Activated CD4-positive, alpha-beta T cell treated with anti-CD3 and anti-CD28 coated beads, Interleukin-2, Interleukin-4, amounts not matched to agents 100 ng/mL and 50 ng/mL, durations not matched to agents 16 hours and 8 hours (primary cell): ENCODE measurements around the gene P2RY1.

Experiments used
- DNase-seq: peaks from one replicate; pipeline ENCODE4 v3.0.0-alpha.2; 2020; ENCODE audit warnings: low spot score

The P2RY1 gene

GRCh38 chr3:152834776-152835600 is at the start of gene P2RY1:
P2RY1 (plus strand) TSS chr3:152835131; CDS start chr3:152835783, 652 bp downstream.
- DNase-seq, result peak; percentile 66

GRCh38 chr3:152786977-152787681 is 47.8 kb upstream of the P2RY1 start:
- no peak for DNase-seq

- no peak for DNase-seq
Observed at GRCh38 chr3:152790651-152791387, 44.1 kb upstream of the P2RY1 start.

- DNase-seq, result no peak
Observed at GRCh38 chr3:152793969-152794368, 41.0 kb upstream of the P2RY1 start.

- no peak for DNase-seq
Observed at GRCh38 chr3:152797751-152798432, 37.0 kb upstream of the P2RY1 start.

- no peak for DNase-seq
Observed at GRCh38 chr3:152811974-152812760, 22.8 kb upstream of the P2RY1 start.

GRCh38 chr3:152817400-152817799 is 17.5 kb upstream of the P2RY1 start:
- DNase-seq, result no peak

- no peak for DNase-seq
Observed at GRCh38 chr3:152818027-152818426, 16.9 kb upstream of the P2RY1 start.

- DNase-seq, result no peak
Observed at GRCh38 chr3:152823173-152823572, 11.8 kb upstream of the P2RY1 start.

- no peak for DNase-seq
Observed at GRCh38 chr3:152823781-152824180, 11.2 kb upstream of the P2RY1 start.

GRCh38 chr3:152825566-152825965 is 9.4 kb upstream of the P2RY1 start:
- DNase-seq, result no peak

GRCh38 chr3:152826476-152826875 is 8.5 kb upstream of the P2RY1 start:
- no peak for DNase-seq

GRCh38 chr3:152827313-152827712 is 7.6 kb upstream of the P2RY1 start:
- no peak for DNase-seq

- no peak for DNase-seq
Observed at GRCh38 chr3:152828075-152828840, 6.7 kb upstream of the P2RY1 start.

GRCh38 chr3:152830245-152830644 is 4.7 kb upstream of the P2RY1 start:
- no peak for DNase-seq

GRCh38 chr3:152832046-152832445 is 2.9 kb upstream of the P2RY1 start:
- DNase-seq, result no peak

- DNase-seq, result no peak
Observed at GRCh38 chr3:152833089-152833488, 1.8 kb upstream of the P2RY1 start.

- DNase-seq, result no peak
Observed at GRCh38 chr3:152834191-152834775, 648 bp upstream of the P2RY1 start.

- no peak for DNase-seq
Observed at GRCh38 chr3:152835601-152836102, 721 bp downstream of the P2RY1 start.

- no peak for DNase-seq
Observed at GRCh38 chr3:152836269-152836668, 1.3 kb downstream of the P2RY1 start.
